Fibroblast of lung (primary cell): Measurements from ENCODE around the gene NPEPL1.

Experiments used
- EZH2 ChIP-seq: IDR thresholded peaks from 2 replicates; pipeline ENCODE4 v1.5.1; 2012; ENCODE audit warnings: low read length, control low read depth, mild to moderate bottlenecking; ENCODE audit errors: missing control alignments
- TF ChIP-seq, protein P1 (sequence below), 2 donors: IDR thresholded peaks in 1 of 2; conservative IDR thresholded peaks in 1 of 2; 1 replicate in 1 of 2; 2 replicates in 1 of 2; pipeline ENCODE4 v1.5.1; 2011 to 2012; ENCODE audit warnings: low read length in 2 of 2, control low read depth in 1 of 2, inconsistent platforms in 1 of 2, low read depth in 1 of 2, mild to moderate bottlenecking in 1 of 2

DNA sequence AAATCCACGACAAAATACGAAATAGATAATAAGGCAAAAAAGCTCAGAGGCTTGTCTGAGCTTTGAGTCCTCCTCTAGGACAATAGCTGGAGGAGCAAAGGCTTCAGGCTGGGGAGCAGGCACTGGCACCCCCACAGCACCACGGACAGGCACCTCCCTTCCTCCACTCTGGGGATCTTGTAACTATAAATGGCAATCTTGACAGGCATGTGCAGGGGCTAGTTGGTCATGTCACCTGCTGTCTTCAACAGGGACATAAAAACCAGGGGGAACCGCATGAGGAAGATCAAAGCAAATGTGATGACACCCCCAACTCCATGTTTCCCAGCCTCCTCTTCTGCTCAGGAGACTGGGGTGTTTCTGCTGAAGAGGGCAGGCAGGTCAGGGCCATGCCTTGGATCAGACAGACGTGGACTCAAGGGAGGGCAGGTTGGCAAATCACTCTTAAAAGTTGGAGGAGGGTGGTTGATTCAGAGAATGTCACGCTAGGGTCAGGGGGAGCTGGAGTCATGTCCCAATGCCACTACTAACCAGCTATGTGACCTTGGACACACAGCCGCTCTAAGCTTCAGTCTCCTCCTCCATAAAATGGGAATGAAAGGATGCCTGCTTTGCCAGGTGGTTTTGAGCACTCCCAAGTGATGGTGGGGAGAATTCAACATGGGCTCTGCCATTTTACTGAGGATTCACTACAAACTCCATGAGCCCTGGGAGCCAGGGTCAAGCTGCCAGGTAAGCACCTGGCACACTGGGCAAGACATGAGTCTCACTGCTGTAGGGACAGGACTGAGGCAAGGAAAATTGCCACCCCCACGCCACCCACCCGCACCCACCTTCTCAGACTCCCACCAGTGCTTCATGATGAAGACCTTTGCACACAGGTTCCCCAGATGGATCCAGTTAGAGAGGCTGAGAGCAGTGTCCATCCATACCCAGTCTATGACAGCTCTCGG lies 48.0 kb downstream of the NPEPL1 start:
- TF ChIP-seq, protein P1, sequence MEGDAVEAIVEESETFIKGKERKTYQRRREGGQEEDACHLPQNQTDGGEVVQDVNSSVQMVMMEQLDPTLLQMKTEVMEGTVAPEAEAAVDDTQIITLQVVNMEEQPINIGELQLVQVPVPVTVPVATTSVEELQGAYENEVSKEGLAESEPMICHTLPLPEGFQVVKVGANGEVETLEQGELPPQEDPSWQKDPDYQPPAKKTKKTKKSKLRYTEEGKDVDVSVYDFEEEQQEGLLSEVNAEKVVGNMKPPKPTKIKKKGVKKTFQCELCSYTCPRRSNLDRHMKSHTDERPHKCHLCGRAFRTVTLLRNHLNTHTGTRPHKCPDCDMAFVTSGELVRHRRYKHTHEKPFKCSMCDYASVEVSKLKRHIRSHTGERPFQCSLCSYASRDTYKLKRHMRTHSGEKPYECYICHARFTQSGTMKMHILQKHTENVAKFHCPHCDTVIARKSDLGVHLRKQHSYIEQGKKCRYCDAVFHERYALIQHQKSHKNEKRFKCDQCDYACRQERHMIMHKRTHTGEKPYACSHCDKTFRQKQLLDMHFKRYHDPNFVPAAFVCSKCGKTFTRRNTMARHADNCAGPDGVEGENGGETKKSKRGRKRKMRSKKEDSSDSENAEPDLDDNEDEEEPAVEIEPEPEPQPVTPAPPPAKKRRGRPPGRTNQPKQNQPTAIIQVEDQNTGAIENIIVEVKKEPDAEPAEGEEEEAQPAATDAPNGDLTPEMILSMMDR (conservative IDR thresholded peaks at IDR 0.05 in 1 of 2, IDR thresholded peaks at IDR 0.05 in 1 of 2; ENCODE audit: low read depth in 1 of 2, low read length in 2 of 2) = no peak
- TF ChIP-seq EZH2 = no peak
